ENCODE results near the gene TNS1. TPM values are rescaled to one million over a fixed set of nuclear protein-coding genes. Genes with fewer than 3 reads are reported as not detected.

The TNS1 gene
- total and polyA plus RNA-seq, 2 donors (not counting 1 experiment from before 2014, with no cell fraction given) = 0.10 to 0.86 TPM

- no peak overlapping the region for H3K4me3 ChIP-seq (ENCODE audit: control extremely low read depth in 1 of 5, extremely low read depth in 1 of 5, insufficient read depth in 1 of 5, low read depth in 2 of 5, low read length in 4 of 5)
- DNase-seq (no peak), ATAC-seq (ENCODE audit: low read depth) (no peak)
- peaks cover 15% of the 10 kb centered on the region for H3K4me1 Mint-ChIP-seq
- no peaks in the 10 kb centered on the region for H3K9me3 Mint-ChIP-seq (ENCODE audit: insufficient read depth)
- peaks cover 12% of the 10 kb centered on the region for H3K27me3 Mint-ChIP-seq
- no peak for TF ChIP-seq EZH2 (IDR thresholded peaks at IDR 0.05; ENCODE audit: borderline replicate concordance, insufficient read depth, low read depth, low read length, poor library complexity, severe bottlenecking)
- TF ChIP-seq, protein P1, sequence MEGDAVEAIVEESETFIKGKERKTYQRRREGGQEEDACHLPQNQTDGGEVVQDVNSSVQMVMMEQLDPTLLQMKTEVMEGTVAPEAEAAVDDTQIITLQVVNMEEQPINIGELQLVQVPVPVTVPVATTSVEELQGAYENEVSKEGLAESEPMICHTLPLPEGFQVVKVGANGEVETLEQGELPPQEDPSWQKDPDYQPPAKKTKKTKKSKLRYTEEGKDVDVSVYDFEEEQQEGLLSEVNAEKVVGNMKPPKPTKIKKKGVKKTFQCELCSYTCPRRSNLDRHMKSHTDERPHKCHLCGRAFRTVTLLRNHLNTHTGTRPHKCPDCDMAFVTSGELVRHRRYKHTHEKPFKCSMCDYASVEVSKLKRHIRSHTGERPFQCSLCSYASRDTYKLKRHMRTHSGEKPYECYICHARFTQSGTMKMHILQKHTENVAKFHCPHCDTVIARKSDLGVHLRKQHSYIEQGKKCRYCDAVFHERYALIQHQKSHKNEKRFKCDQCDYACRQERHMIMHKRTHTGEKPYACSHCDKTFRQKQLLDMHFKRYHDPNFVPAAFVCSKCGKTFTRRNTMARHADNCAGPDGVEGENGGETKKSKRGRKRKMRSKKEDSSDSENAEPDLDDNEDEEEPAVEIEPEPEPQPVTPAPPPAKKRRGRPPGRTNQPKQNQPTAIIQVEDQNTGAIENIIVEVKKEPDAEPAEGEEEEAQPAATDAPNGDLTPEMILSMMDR (IDR thresholded peaks at IDR 0.05) = no peak
- H3K4me1 ChIP-seq (ENCODE audit: control insufficient read depth in 2 of 2, insufficient read depth in 2 of 2, low read length in 2 of 2) = peaks cover 0 to 13% of the 10 kb centered on the region in 2 donors
- no peak overlapping the region for H3K27ac ChIP-seq (ENCODE audit: low read length in 2 of 2)
- H3K27ac Mint-ChIP-seq = no peak overlapping the region
- WGBS (ENCODE audit: insufficient coverage) = 94% methylated on average over 3 of the region's 10 CpGs
- H2AFZ ChIP-seq (ENCODE audit: insufficient read depth, low read depth, low read length, poor library complexity, severe bottlenecking) = no peak overlapping the region
- no peak overlapping the region for H3K4me2 ChIP-seq (replicated peaks; ENCODE audit: low read depth, low read length, poor library complexity, severe bottlenecking)
- POLR2A ChIA-PET = no interaction called here
- H3K4me3 Mint-ChIP-seq = no peak overlapping the region
- peaks cover 0 to 3% (median 0%) of the 10 kb centered on the region in 3 donors for H3K9me3 ChIP-seq (ENCODE audit: control extremely low read depth in 1 of 3, control insufficient read depth in 2 of 3, insufficient read depth in 1 of 3, low read length in 2 of 3)
- H3K36me3 ChIP-seq (replicated peaks in 1 of 2; ENCODE audit: control extremely low read depth in 1 of 2, control insufficient read depth in 1 of 2, extremely low read depth in 1 of 2, insufficient read depth in 2 of 2, low read length in 1 of 2) = no peaks in the 10 kb centered on the region
- no peak overlapping the region for H3K9ac ChIP-seq (ENCODE audit: low read length)
- H3K79me2 ChIP-seq (ENCODE audit: control insufficient read depth, insufficient read depth, low read length) = no peaks in the 10 kb centered on the region
- intact Hi-C loops (cut with micrococcal nuclease) = no loop called here
- CTCF ChIA-PET = no interaction called here
- H4K20me1 ChIP-seq (ENCODE audit: control insufficient read depth, insufficient read depth, low read length, poor library complexity, severe bottlenecking) = no peaks in the 10 kb centered on the region
- peaks cover 0 to 3% (median 0%) of the 10 kb centered on the region in 4 experiments for H3K27me3 ChIP-seq (replicated peaks in 1 of 4; ENCODE audit: control extremely low read depth in 1 of 4, control insufficient read depth in 3 of 4, insufficient read depth in 4 of 4, low read length in 3 of 4)
Measured at GRCh38 chr2:218022131-218022850, 19.5 kb upstream of the TNS1 start.

DNA sequence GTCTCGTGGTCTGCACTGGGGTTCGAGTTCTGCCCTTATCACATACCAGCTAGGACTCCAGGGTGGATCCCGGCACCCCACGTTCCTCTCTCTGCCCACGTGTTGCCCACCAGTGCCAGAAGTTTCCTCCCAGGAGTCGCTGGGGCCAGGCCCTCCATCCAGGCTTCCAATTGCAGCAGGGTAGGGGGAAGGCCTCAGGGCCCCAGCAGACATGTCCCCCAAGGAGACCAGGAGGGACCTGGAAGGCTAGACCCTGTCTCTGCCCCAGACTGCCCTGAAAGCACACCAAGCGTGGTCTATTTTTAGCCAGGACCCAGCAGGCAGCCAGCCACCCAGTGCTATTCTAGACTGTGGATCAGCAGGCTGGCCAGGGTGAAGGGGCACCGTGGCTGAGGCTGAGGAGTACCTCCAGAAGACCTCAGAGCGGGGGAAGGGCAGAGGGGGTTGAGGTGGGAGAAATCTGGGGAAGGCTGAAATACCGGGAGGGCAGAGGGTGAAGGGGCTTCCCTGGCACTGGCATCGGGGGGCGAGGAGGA is 18.8 kb upstream of the TNS1 start:
- peaks cover 12% of the 10 kb centered on the region for H3K27me3 Mint-ChIP-seq
- Histone ChIP-seq H3K27ac (ENCODE audit: low read length in 2 of 2) (no peak overlapping the region), H3K79me2 (ENCODE audit: control insufficient read depth, insufficient read depth, low read length) (no peaks in the 10 kb centered on the region), H3K9ac (ENCODE audit: low read length) (no peak overlapping the region), H3K4me3 (ENCODE audit: control extremely low read depth in 1 of 5, extremely low read depth in 1 of 5, insufficient read depth in 1 of 5, low read depth in 2 of 5, low read length in 4 of 5) (no peak overlapping the region), H4K20me1 (ENCODE audit: control insufficient read depth, insufficient read depth, low read length, poor library complexity, severe bottlenecking) (no peaks in the 10 kb centered on the region), H3K36me3 (replicated peaks in 1 of 2; ENCODE audit: control extremely low read depth in 1 of 2, control insufficient read depth in 1 of 2, extremely low read depth in 1 of 2, insufficient read depth in 2 of 2, low read length in 1 of 2) (no peaks in the 10 kb centered on the region), H3K4me1 (ENCODE audit: control insufficient read depth in 2 of 2, insufficient read depth in 2 of 2, low read length in 2 of 2) (peaks cover 0 to 13% of the 10 kb centered on the region in 2 donors), H2AFZ (ENCODE audit: insufficient read depth, low read depth, low read length, poor library complexity, severe bottlenecking) (no peak overlapping the region), H3K9me3 (ENCODE audit: control extremely low read depth in 1 of 3, control insufficient read depth in 2 of 3, insufficient read depth in 1 of 3, low read length in 2 of 3) (peaks cover 0 to 3% (median 0%) of the 10 kb centered on the region in 3 donors), H3K4me2 (replicated peaks; ENCODE audit: low read depth, low read length, poor library complexity, severe bottlenecking) (no peak overlapping the region), H3K27me3 (replicated peaks in 1 of 4; ENCODE audit: control extremely low read depth in 1 of 4, control insufficient read depth in 3 of 4, insufficient read depth in 4 of 4, low read length in 3 of 4) (peaks cover 0 to 3% (median 0%) of the 10 kb centered on the region in 4 experiments)
- H3K27ac Mint-ChIP-seq = no peak overlapping the region
- peaks cover 15% of the 10 kb centered on the region for H3K4me1 Mint-ChIP-seq
- H3K4me3 Mint-ChIP-seq = no peak overlapping the region
- ChIA-PET POLR2A (no interaction called here), CTCF (no interaction called here)
- whole genome bisulfite sequencing (ENCODE audit: insufficient coverage) = 71% methylated on average over 12 of the region's 12 CpGs
- H3K9me3 Mint-ChIP-seq (ENCODE audit: insufficient read depth) = no peaks in the 10 kb centered on the region
- no peak for TF ChIP-seq EZH2 (IDR thresholded peaks at IDR 0.05; ENCODE audit: borderline replicate concordance, insufficient read depth, low read depth, low read length, poor library complexity, severe bottlenecking)
- TF ChIP-seq, protein P1 (IDR thresholded peaks at IDR 0.05) = no peak
- DNase-seq (no peak), ATAC-seq (ENCODE audit: low read depth) (no peak)
- intact Hi-C loops (cut with micrococcal nuclease) = no loop called here

Data from B cell (primary cell).